HEK293T (cell line): ENCODE measurements around the gene PRCD.

ENCODE experiments used
- ARNT ChIP-seq: fragments of 450-650 bp; IDR thresholded peaks from 2 replicates; pipeline ENCODE4 v1.6.1; 2017; ENCODE audit warnings: mild to moderate bottlenecking
- CTBP1 ChIP-seq: fragments of 450-650 bp; IDR thresholded peaks from 2 replicates; pipeline ENCODE4 v1.6.1; 2016; ENCODE audit warnings: borderline replicate concordance
- FOXK2 ChIP-seq: fragments of 450-650 bp; IDR thresholded peaks from 2 replicates; pipeline ENCODE4 v1.6.1; 2016; ENCODE audit warnings: mild to moderate bottlenecking
- TARDBP ChIP-seq: fragments of 450-650 bp; IDR thresholded peaks from 2 replicates; pipeline ENCODE4 v1.6.1; 2016

GRCh38 chr17:76499267-76499667 is 40.6 kb upstream of the PRCD start:
- TF ChIP-seq TARDBP, result no peak
- no peak for TF ChIP-seq CTBP1
- TF ChIP-seq ARNT, result no peak
- no peak for TF ChIP-seq FOXK2
